Activated naive CD4-positive, alpha-beta T cell treated with anti-CD3 and anti-CD28 coated beads, Interleukin-2, amount 50 U/mL, for 16 hours (primary cell): Measurements from ENCODE around the gene KRT15.

Experiments used
- DNase-seq: peaks from one replicate; pipeline ENCODE4 v3.0.0-alpha.2; 2020

KRT15 gene

DNA sequence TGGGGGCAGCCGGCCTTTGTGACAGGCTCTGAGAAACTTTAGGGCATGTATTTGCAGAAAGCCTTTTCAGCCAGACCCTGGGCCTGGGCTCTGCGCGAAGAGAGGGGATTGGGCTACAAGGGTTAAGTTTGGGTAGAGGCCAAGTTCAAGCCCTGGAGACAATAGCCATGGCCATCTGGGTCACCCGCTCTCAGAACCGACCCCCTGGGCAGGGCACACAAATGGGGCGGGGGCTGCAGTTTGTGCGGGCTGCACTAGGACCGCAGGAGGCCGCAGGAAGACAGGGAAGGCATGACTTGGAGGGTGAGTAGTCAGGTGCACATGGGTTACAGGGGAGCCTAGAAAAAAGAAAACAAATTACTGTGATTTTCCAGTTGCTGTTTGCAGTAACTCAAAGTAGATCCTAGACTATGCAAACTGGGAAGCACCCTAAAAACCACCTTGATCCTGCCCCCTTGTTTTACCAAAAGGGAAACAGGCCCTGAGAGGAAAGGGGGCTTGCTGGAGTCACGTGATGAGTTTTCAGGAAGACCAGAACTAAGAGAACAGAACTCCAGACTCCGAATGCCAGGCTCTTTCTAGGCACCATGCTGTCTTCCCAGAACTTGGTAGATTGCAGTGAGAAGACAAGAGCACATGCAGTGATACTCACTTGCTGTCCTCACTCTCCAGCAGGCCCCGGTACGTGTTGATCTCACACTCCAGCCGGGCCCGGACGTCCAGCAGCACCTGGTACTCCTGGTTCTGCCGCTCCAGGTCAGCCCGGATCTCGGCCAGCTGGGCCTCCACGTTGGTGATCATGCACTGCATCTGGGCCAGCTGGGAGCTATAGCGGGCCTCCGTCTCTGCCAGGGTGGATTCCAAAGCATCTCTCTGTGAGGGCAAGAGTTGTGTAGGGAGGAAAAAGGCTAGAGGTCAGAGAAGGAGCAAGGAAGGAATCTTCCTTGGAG is 41.5 kb downstream of the KRT15 start:
- no peak for DNase-seq

GRCh38 chr17:41475421-41475820 is 43.3 kb downstream of the KRT15 start:
- DNase-seq: no peak

DNA sequence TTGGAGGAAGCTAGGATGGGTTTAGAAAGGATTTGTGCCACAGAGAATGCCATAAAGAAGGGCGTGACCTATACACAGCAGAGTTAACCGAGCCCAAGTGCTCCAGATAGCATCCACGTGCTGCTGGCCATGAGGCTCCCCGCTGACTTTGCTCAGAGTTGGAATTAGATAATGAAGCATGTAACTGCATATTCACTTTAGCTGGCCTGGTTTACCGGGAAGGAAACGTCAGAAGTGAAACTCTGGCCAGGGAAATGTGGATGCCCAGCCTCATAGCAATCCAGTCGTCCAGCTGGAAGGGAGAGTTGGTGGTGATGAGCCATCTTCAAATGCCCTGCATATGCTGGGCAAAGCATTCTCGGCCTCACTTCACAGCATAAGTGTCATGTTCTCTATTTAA is 43.8 kb downstream of the KRT15 start:
- no peak for DNase-seq

- no peak for DNase-seq
These were observed 50.3 kb downstream of the KRT15 start for GRCh38 chr17:41468346-41468745.

GRCh38 chr17:41467561-41467960 is 51.1 kb downstream of the KRT15 start:
- DNase-seq: no peak

DNA sequence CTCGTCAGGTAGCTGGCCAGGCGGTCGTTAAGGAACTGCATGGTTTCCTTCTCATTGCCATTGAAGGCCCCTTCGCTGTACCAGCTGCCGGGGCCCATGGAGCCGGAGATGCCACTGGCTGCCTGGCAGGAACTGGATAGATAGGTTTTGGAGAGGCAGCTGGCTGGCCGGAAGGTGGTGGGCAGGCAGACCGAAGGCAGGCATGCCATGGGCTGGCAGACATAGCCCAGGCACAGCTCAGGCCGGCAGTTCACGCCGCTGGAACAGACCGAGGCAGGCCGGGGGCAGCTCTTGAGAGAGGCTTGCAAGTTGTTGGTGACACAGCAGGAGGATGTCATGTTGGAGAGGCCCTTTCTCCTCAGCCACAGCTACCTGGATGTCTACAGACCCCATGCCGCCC is 51.7 kb downstream of the KRT15 start, which contains the start of gene KRT32:
Gene KRT32 (minus strand): TSS at position 399 of the 400 bp plus-strand sequence. CDS start 61 bp downstream, at position 338.
- DNase-seq: no peak

GRCh38 chr17:41464682-41465081 is 54.0 kb downstream of the KRT15 start:
- DNase-seq: no peak

GRCh38 chr17:41464173-41464572 is 54.5 kb downstream of the KRT15 start:
- DNase-seq: no peak

GRCh38 chr17:41463746-41464145 is 54.9 kb downstream of the KRT15 start:
- no peak for DNase-seq
